WTC11 (cell line): ENCODE measurements around the gene SERTAD1. TPM values are rescaled to one million over a fixed set of nuclear protein-coding genes. Genes with fewer than 3 reads are reported as not detected.

Experiments
- CREB1 ChIP-seq: sonication (generic); formaldehyde crosslinking; IDR thresholded peaks from 2 replicates; pipeline ENCODE4 v1.8.0; 2023; ENCODE audit warnings: mild to moderate bottlenecking, missing genetic modification reagents
- ELF4 ChIP-seq: sonication (generic); formaldehyde crosslinking; IDR thresholded peaks from 2 replicates; pipeline ENCODE4 v1.8.1; 2022; ENCODE audit warnings: low read depth, mild to moderate bottlenecking, moderate library complexity, missing genetic modification reagents
- ESRRA ChIP-seq: sonication (generic); formaldehyde crosslinking; IDR thresholded peaks from 2 replicates; pipeline ENCODE4 v1.8.1; 2022; ENCODE audit warnings: mild to moderate bottlenecking, missing genetic modification reagents, borderline replicate concordance
- ETV6 ChIP-seq: sonication (generic); formaldehyde crosslinking; IDR thresholded peaks from 2 replicates; pipeline ENCODE4 v1.8.1; 2022; ENCODE audit warnings: mild to moderate bottlenecking, missing genetic modification reagents
- FOXJ3 ChIP-seq: sonication (generic); formaldehyde crosslinking; IDR thresholded peaks from 2 replicates; pipeline ENCODE4 v1.9.0; 2021; ENCODE audit warnings: missing genetic modification reagents, mild to moderate bottlenecking, borderline replicate concordance
- GABPB1 ChIP-seq: sonication (generic); formaldehyde crosslinking; IDR thresholded peaks from 2 replicates; pipeline ENCODE4 v1.8.1; 2023; ENCODE audit warnings: mild to moderate bottlenecking, missing genetic modification reagents
- IRF2 ChIP-seq: sonication (generic); formaldehyde crosslinking; IDR thresholded peaks from 2 replicates; pipeline ENCODE4 v1.8.0; 2022; ENCODE audit warnings: low read depth, missing genetic modification reagents, borderline replicate concordance
- JAZF1 ChIP-seq: fragments of 250-450 bp; sonication (Bioruptor Pico); IDR thresholded peaks from 2 replicates; pipeline ENCODE4 v1.9.0; 2021; ENCODE audit warnings: moderate library complexity, mild to moderate bottlenecking, inconsistent platforms
- MXD4 ChIP-seq: fragments of 250-450 bp; sonication (Bioruptor Pico); IDR thresholded peaks from 2 replicates; pipeline ENCODE4 v1.8.0; 2021; ENCODE audit warnings: mild to moderate bottlenecking, moderate library complexity, borderline replicate concordance
- NFYB ChIP-seq: sonication (generic); formaldehyde crosslinking; conservative IDR thresholded peaks from 2 replicates; pipeline ENCODE4 v1.8.0; 2022; ENCODE audit warnings: low read depth, missing genetic modification reagents
- NR3C1 ChIP-seq: sonication (generic); formaldehyde crosslinking; conservative IDR thresholded peaks from 2 replicates; pipeline ENCODE4 v1.8.1; 2023; ENCODE audit warnings: low read depth, mild to moderate bottlenecking, missing genetic modification reagents
- OVOL2 ChIP-seq: fragments of 250-450 bp; sonication (Bioruptor Pico); IDR thresholded peaks from 2 replicates; pipeline ENCODE4 v1.9.0; 2021; ENCODE audit warnings: mild to moderate bottlenecking, borderline replicate concordance
- RORB ChIP-seq: fragments of 250-450 bp; sonication (Bioruptor Pico); IDR thresholded peaks from 2 replicates; pipeline ENCODE4 v1.9.0; 2021; ENCODE audit warnings: mild to moderate bottlenecking
- SMAD3 ChIP-seq: sonication (generic); formaldehyde crosslinking; IDR thresholded peaks from 2 replicates; pipeline ENCODE4 v1.8.0; 2022; ENCODE audit warnings: missing genetic modification reagents, mild to moderate bottlenecking, borderline replicate concordance
- TCF7 ChIP-seq: sonication (generic); formaldehyde crosslinking; IDR thresholded peaks from 2 replicates; pipeline ENCODE4 v1.8.0; 2022; ENCODE audit warnings: mild to moderate bottlenecking, low read depth, missing genetic modification reagents, moderate library complexity
- ZNF138 ChIP-seq: sonication (generic); formaldehyde crosslinking; conservative IDR thresholded peaks from 2 replicates; pipeline ENCODE4 v1.8.1; 2022; ENCODE audit warnings: mild to moderate bottlenecking, moderate library complexity, missing genetic modification reagents
- ZNF263 ChIP-seq: sonication (generic); formaldehyde crosslinking; IDR thresholded peaks from 2 replicates; pipeline ENCODE4 v1.8.1; 2022; ENCODE audit warnings: low read depth, mild to moderate bottlenecking, moderate library complexity, missing genetic modification reagents
- ZNF396 ChIP-seq: fragments of 250-450 bp; sonication (Bioruptor Pico); IDR thresholded peaks from 2 replicates; pipeline ENCODE4 v1.8.0; 2021; ENCODE audit warnings: mild to moderate bottlenecking, moderate library complexity, borderline replicate concordance
- total RNA-seq: library from RNA; stranded (reverse); gene quantifications from 3 replicates; pipeline ENCODE4 v1.2.3, GENCODE V29; 2021
- TF ChIP-seq, protein P1 (sequence below): fragments of 200-600 bp; IDR thresholded peaks from 2 replicates; pipeline ENCODE4 v1.8.0; 2022; ENCODE audit warnings: antibody characterized with exemption
- TF ChIP-seq, protein P2 (sequence below): sonication (generic); formaldehyde crosslinking; IDR thresholded peaks from 2 replicates; pipeline ENCODE4 v1.8.0; 2023; ENCODE audit warnings: missing genetic modification reagents
- TF ChIP-seq, protein P3 (sequence below): fragments of 250-450 bp; sonication (Bioruptor Pico); IDR thresholded peaks from 2 replicates; pipeline ENCODE4 v1.9.0; 2021; ENCODE audit warnings: mild to moderate bottlenecking
- TF ChIP-seq, protein P4 (sequence below): sonication (generic); formaldehyde crosslinking; IDR thresholded peaks from 2 replicates; pipeline ENCODE4 v1.8.0; 2022; ENCODE audit warnings: mild to moderate bottlenecking, missing genetic modification reagents
- TF ChIP-seq, protein P5 (sequence below): sonication (generic); formaldehyde crosslinking; conservative IDR thresholded peaks from 2 replicates; pipeline ENCODE4 v1.8.1; 2022; ENCODE audit warnings: mild to moderate bottlenecking, missing genetic modification reagents
- TF ChIP-seq, protein P6 (sequence below): sonication (generic); formaldehyde crosslinking; conservative IDR thresholded peaks from 2 replicates; pipeline ENCODE4 v1.8.1; 2023; ENCODE audit warnings: mild to moderate bottlenecking, low read depth, missing genetic modification reagents, moderate library complexity
- TF ChIP-seq, protein P7 (sequence below): sonication (generic); formaldehyde crosslinking; IDR thresholded peaks from 2 replicates; pipeline ENCODE4 v1.8.1; 2022; ENCODE audit warnings: low read depth, mild to moderate bottlenecking, moderate library complexity, missing genetic modification reagents, borderline replicate concordance

The SERTAD1 gene
- total RNA-seq, 1 experiment from 2014 or later, result 6.8 TPM

DNA sequence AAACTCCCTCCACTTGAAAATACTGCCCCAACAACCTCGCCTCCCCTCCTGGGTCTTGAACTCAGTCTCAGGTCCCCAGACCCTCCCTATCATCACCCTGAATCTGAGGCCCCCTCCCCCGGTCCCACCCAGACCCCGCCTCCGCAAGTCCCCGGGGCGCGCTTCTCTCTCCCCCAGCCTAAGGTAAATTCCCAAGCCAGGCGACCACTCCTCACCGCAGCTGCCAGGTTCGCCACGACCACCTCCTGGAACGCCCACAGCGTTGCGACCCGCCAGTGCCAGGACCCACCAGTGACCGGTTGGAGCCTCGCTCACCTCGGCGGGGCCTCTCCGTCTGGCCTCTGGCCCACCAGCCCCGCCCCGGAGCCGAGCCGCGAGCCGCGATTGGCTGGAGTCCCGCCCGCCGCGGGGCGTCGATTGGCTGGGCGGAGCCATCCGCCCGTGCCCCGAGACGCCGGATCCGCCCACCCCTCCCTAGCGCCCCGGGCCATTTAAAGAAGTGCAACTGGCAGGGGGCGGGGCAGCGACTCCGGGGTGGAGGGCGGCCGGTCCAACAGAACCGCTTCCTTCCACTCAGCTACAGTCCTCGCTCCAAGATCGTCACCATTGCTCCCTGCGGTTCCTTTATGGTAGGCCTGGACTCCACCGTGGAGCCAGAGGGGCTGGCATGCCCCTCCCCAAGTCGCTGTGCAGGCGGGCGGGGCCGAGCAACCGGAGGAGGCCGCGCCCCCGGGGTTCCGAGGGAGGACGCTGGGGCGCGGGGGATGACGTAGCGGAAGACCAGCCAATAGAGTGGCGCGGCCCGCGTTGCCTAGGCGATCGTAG, 18.4 kb upstream of the SERTAD1 start, which contains the start of gene SERTAD3 (continued):
- TF ChIP-seq, protein P1, sequence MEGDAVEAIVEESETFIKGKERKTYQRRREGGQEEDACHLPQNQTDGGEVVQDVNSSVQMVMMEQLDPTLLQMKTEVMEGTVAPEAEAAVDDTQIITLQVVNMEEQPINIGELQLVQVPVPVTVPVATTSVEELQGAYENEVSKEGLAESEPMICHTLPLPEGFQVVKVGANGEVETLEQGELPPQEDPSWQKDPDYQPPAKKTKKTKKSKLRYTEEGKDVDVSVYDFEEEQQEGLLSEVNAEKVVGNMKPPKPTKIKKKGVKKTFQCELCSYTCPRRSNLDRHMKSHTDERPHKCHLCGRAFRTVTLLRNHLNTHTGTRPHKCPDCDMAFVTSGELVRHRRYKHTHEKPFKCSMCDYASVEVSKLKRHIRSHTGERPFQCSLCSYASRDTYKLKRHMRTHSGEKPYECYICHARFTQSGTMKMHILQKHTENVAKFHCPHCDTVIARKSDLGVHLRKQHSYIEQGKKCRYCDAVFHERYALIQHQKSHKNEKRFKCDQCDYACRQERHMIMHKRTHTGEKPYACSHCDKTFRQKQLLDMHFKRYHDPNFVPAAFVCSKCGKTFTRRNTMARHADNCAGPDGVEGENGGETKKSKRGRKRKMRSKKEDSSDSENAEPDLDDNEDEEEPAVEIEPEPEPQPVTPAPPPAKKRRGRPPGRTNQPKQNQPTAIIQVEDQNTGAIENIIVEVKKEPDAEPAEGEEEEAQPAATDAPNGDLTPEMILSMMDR, result no peak
- TF ChIP-seq CREB1 (CRISPR knock-in tag) (no peak), ESRRA (no peak), NR3C1 (CRISPR knock-in tag) (no peak), NFYB (CRISPR knock-in tag) (peak; percentile 75), MXD4 (CRISPR knock-in tag) (no peak), ZNF263 (CRISPR knock-in tag) (no peak), ZNF396 (CRISPR knock-in tag) (no peak), FOXJ3 (CRISPR knock-in tag) (no peak), OVOL2 (CRISPR knock-in tag) (no peak), ETV6 (CRISPR knock-in tag) (0 out of 2 replicates have a peak, but pooled peaks have one; percentile 24), JAZF1 (CRISPR knock-in tag) (no peak), TCF7 (no peak), ELF4 (CRISPR knock-in tag) (no peak), RORB (CRISPR knock-in tag) (no peak), SMAD3 (CRISPR knock-in tag) (no peak), ZNF138 (no peak), GABPB1 (CRISPR knock-in tag) (no peak), IRF2 (CRISPR knock-in tag) (no peak)
- TF ChIP-seq, protein P2, sequence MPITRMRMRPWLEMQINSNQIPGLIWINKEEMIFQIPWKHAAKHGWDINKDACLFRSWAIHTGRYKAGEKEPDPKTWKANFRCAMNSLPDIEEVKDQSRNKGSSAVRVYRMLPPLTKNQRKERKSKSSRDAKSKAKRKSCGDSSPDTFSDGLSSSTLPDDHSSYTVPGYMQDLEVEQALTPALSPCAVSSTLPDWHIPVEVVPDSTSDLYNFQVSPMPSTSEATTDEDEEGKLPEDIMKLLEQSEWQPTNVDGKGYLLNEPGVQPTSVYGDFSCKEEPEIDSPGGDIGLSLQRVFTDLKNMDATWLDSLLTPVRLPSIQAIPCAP (CRISPR knock-in tag), result no peak
- TF ChIP-seq, protein P3, sequence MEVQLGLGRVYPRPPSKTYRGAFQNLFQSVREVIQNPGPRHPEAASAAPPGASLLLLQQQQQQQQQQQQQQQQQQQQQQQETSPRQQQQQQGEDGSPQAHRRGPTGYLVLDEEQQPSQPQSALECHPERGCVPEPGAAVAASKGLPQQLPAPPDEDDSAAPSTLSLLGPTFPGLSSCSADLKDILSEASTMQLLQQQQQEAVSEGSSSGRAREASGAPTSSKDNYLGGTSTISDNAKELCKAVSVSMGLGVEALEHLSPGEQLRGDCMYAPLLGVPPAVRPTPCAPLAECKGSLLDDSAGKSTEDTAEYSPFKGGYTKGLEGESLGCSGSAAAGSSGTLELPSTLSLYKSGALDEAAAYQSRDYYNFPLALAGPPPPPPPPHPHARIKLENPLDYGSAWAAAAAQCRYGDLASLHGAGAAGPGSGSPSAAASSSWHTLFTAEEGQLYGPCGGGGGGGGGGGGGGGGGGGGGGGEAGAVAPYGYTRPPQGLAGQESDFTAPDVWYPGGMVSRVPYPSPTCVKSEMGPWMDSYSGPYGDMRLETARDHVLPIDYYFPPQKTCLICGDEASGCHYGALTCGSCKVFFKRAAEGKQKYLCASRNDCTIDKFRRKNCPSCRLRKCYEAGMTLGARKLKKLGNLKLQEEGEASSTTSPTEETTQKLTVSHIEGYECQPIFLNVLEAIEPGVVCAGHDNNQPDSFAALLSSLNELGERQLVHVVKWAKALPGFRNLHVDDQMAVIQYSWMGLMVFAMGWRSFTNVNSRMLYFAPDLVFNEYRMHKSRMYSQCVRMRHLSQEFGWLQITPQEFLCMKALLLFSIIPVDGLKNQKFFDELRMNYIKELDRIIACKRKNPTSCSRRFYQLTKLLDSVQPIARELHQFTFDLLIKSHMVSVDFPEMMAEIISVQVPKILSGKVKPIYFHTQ (CRISPR knock-in tag), result no peak
- TF ChIP-seq, protein P4, sequence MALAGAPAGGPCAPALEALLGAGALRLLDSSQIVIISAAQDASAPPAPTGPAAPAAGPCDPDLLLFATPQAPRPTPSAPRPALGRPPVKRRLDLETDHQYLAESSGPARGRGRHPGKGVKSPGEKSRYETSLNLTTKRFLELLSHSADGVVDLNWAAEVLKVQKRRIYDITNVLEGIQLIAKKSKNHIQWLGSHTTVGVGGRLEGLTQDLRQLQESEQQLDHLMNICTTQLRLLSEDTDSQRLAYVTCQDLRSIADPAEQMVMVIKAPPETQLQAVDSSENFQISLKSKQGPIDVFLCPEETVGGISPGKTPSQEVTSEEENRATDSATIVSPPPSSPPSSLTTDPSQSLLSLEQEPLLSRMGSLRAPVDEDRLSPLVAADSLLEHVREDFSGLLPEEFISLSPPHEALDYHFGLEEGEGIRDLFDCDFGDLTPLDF (CRISPR knock-in tag), result no peak
- TF ChIP-seq, protein P5, sequence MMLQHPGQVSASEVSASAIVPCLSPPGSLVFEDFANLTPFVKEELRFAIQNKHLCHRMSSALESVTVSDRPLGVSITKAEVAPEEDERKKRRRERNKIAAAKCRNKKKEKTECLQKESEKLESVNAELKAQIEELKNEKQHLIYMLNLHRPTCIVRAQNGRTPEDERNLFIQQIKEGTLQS (CRISPR knock-in tag), result no peak
- TF ChIP-seq, protein P6, sequence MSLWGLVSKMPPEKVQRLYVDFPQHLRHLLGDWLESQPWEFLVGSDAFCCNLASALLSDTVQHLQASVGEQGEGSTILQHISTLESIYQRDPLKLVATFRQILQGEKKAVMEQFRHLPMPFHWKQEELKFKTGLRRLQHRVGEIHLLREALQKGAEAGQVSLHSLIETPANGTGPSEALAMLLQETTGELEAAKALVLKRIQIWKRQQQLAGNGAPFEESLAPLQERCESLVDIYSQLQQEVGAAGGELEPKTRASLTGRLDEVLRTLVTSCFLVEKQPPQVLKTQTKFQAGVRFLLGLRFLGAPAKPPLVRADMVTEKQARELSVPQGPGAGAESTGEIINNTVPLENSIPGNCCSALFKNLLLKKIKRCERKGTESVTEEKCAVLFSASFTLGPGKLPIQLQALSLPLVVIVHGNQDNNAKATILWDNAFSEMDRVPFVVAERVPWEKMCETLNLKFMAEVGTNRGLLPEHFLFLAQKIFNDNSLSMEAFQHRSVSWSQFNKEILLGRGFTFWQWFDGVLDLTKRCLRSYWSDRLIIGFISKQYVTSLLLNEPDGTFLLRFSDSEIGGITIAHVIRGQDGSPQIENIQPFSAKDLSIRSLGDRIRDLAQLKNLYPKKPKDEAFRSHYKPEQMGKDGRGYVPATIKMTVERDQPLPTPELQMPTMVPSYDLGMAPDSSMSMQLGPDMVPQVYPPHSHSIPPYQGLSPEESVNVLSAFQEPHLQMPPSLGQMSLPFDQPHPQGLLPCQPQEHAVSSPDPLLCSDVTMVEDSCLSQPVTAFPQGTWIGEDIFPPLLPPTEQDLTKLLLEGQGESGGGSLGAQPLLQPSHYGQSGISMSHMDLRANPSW (CRISPR knock-in tag), result no peak
- TF ChIP-seq, protein P7, sequence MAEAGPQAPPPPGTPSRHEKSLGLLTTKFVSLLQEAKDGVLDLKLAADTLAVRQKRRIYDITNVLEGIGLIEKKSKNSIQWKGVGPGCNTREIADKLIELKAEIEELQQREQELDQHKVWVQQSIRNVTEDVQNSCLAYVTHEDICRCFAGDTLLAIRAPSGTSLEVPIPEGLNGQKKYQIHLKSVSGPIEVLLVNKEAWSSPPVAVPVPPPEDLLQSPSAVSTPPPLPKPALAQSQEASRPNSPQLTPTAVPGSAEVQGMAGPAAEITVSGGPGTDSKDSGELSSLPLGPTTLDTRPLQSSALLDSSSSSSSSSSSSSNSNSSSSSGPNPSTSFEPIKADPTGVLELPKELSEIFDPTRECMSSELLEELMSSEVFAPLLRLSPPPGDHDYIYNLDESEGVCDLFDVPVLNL (CRISPR knock-in tag), result no peak
